ENCODE measurements around the gene WDR43. TPM values are rescaled to one million over a fixed set of nuclear protein-coding genes. Genes with fewer than 3 reads are reported as not detected.

WDR43 gene
- total RNA-seq (ENCODE audit: low replicate concordance) = 54.6 and 122 TPM in 2 replicates

GRCh38 chr2:28894470-28895188 is at the start of gene WDR43:
Gene WDR43, plus strand, starts transcription at chr2:28894667. Its CDS starts 32 bp downstream, at chr2:28894699.

GRCh38 chr2:28870146-28870891 is 24.1 kb upstream of the WDR43 start, which contains the start of gene TRMT61B:
Gene TRMT61B, minus strand, starts transcription at chr2:28870309. Its CDS starts 32 bp downstream, at chr2:28870277.

GRCh38 chr2:28981016-28981441 is 86.6 kb downstream of the WDR43 start, which contains the start of gene TOGARAM2:
Gene TOGARAM2, plus strand, starts transcription at chr2:28981298. Its CDS starts 13,537 bp downstream, at chr2:28994835.

Other genes starting within 250 kb of the WDR43 start
- gene PPP1CB, start 142.8 kb upstream of the WDR43 start, total RNA-seq (ENCODE audit: low replicate concordance) = 119 and 174 TPM in 2 replicates
- gene SPDYA, start 83.8 kb upstream of the WDR43 start, total RNA-seq (ENCODE audit: low replicate concordance) = 0.12 and 0.53 TPM in 2 replicates
- 11.0 and 12.0 TPM in 2 replicates for gene TRMT61B, start 24.4 kb upstream of the WDR43 start, total RNA-seq (ENCODE audit: low replicate concordance)
- 0.23 TPM in 1 of 2 replicates, not detected in the other for gene TOGARAM2, start 86.6 kb downstream of the WDR43 start, total RNA-seq (ENCODE audit: low replicate concordance)
- not detected in 2 replicates for gene PCARE, start 179.9 kb downstream of the WDR43 start, total RNA-seq (ENCODE audit: low replicate concordance)
- gene CLIP4, start 220.7 kb downstream of the WDR43 start, total RNA-seq (ENCODE audit: low replicate concordance) = 41.3 and 80.7 TPM in 2 replicates

Measured in smooth muscle cell of the coronary artery (primary cell).